Panc1 (cell line): ENCODE results near the gene GPX7. TPM values are rescaled to one million over a fixed set of nuclear protein-coding genes. Genes with fewer than 3 reads are reported as not detected.

Experiments used
- ATAC-seq: fragments of 200-7000 bp; cut with Tn5 transposase; 2 replicates; pipeline ENCODE4 v1.9.1; 2020; ENCODE audit warnings: mild to moderate bottlenecking, moderate library complexity
- BruUV-seq: library from RNA; stranded (reverse); fragments of 400-500 nt; replicated peaks from 2 replicates; lab custom pipeline; 2021; lab: Mats Ljungman, UMichigan
- CTCF ChIA-PET: fragments of 300-600 bp; sonication (Branson Sonifier 250); formaldehyde crosslinking; loops from one replicate; lab custom pipeline; 2022; ENCODE audit warnings: antibody characterized with exemption; lab: Charles Lee
- POLR2A ChIA-PET: fragments of 300-600 bp; sonication (Branson Sonifier 250); formaldehyde crosslinking; loops from one replicate; lab custom pipeline; 2022; ENCODE audit warnings: antibody characterized with exemption; lab: Charles Lee
- DNase-seq: peaks from one replicate; pipeline ENCODE4 v3.0.0-alpha.2; 2010; ENCODE audit warnings: low read depth, low spot score
- H3K27ac ChIP-seq: 2 replicates; pipeline ENCODE4 v1.5.1; 2011; ENCODE audit warnings: mild to moderate bottlenecking, low read length, inconsistent platforms
- H3K27me3 ChIP-seq: fragments of 200-500 bp; sonication (Bioruptor generic); 2 replicates; pipeline ENCODE4 v1.6.0; 2014; ENCODE audit warnings: low read length, inconsistent platforms; ENCODE audit not compliant: control insufficient read depth, insufficient read depth
- H3K36me3 ChIP-seq: fragments of 200-500 bp; sonication (Bioruptor generic); 2 replicates; pipeline ENCODE4 v1.5.1; 2014; ENCODE audit warnings: inconsistent platforms, mild to moderate bottlenecking, low read length, moderate library complexity; ENCODE audit not compliant: control insufficient read depth, insufficient read depth
- H3K4me1 ChIP-seq: 2 replicates; pipeline ENCODE4 v1.5.1; 2011; ENCODE audit warnings: inconsistent platforms, mild to moderate bottlenecking, low read length, moderate library complexity; ENCODE audit not compliant: control insufficient read depth, insufficient read depth
- H3K4me3 ChIP-seq, 2 experiments: 2 replicates each; pipeline ENCODE4 v1.5.1; 2011 to 2012; ENCODE audit warnings: low read depth in 2 of 2, low read length in 2 of 2, mild to moderate bottlenecking in 2 of 2, inconsistent platforms in 1 of 2, moderate library complexity in 1 of 2
- H3K9me3 ChIP-seq: fragments of 200-500 bp; sonication (Bioruptor generic); 2 replicates; pipeline ENCODE4 v1.5.1; 2014; ENCODE audit warnings: low read depth, mild to moderate bottlenecking, inconsistent platforms, low read length, moderate library complexity; ENCODE audit not compliant: control insufficient read depth, insufficient read depth
- CTCF ChIP-seq: fragments of 450-650 bp; IDR thresholded peaks from 2 replicates; pipeline ENCODE4 v1.5.1; 2017; ENCODE audit warnings: mild to moderate bottlenecking
- POLR2AphosphoS5 ChIP-seq: IDR thresholded peaks from 2 replicates; pipeline ENCODE4 v1.6.1; 2012; ENCODE audit warnings: mild to moderate bottlenecking, low read depth, low read length, moderate library complexity
- REST ChIP-seq, 2 experiments: IDR thresholded peaks; 2 replicates each; pipeline ENCODE4 v1.6.1; 2011 to 2012; ENCODE audit warnings: low read depth in 2 of 2, control low read depth in 1 of 2, low read length in 1 of 2, mild to moderate bottlenecking in 1 of 2, moderate library complexity in 1 of 2; ENCODE audit not compliant: insufficient read depth in 1 of 2
- SIN3A ChIP-seq: IDR thresholded peaks from 2 replicates; pipeline ENCODE4 v1.6.1; 2012; ENCODE audit warnings: low read depth, mild to moderate bottlenecking, low read length, moderate library complexity, borderline replicate concordance; ENCODE audit not compliant: insufficient read depth
- TCF7L2 ChIP-seq: IDR thresholded peaks from 2 replicates; pipeline ENCODE4 v1.6.1; 2011; ENCODE audit warnings: mild to moderate bottlenecking, low read depth, low read length, inconsistent platforms
- in situ Hi-C: cut with HindIII; loops from 2 replicates; pipeline ENCODE4 v1.10.0; 2016; ENCODE audit warnings: low sequenced_read_pairs, low pct_unique_long_range_greater_than_20kb
- intact Hi-C: fragments of 100-400 bp; cut with micrococcal nuclease; formaldehyde crosslinking; loops from one replicate; pipeline ENCODE4 v1.10.0; 2022; ENCODE audit not compliant: unreplicated experiment
- total RNA-seq: library from RNA; stranded (reverse); gene quantifications from one replicate; pipeline ENCODE4 v1.2.1, GENCODE V29; 2021; ENCODE audit not compliant: unreplicated experiment

Gene GPX7
- total RNA-seq, 1 experiment from 2014 or later, result 11.2 TPM

GRCh38 chr1:52592637-52593323, 9.4 kb upstream of the GPX7 start:
- no peaks in the 10 kb centered on the region for H3K9me3 ChIP-seq
- POLR2A ChIA-PET, result no interaction called here
- no peaks in the 10 kb centered on the region; the same call in 1 of the 2 replicates for H3K27me3 ChIP-seq
- no peak for ATAC-seq
- H3K36me3 ChIP-seq, result no peaks in the 10 kb centered on the region
- H3K4me3 ChIP-seq, result no peak overlapping the region
- H3K27ac ChIP-seq, result no peak overlapping the region
- intact Hi-C loops, result no loop called here
- no peak for DNase-seq
- in situ Hi-C loops, result no loop called here
- TF ChIP-seq SIN3A (no peak), TCF7L2 (no peak), POLR2AphosphoS5 (no peak), CTCF (no peak), REST (IDR thresholded peaks at IDR 0.05; ENCODE audit: insufficient read depth in 1 of 2, low read depth in 2 of 2, low read length in 1 of 2) (no peak)
- BruUV-seq, result no TSS peak
- CTCF ChIA-PET, result interaction anchor here (0.5 kb wide), 1 partner anchor 232 kb away, joined by 12 read pairs; no protein-coding TSS in a partner anchor
- H3K4me1 ChIP-seq, result no peaks in the 10 kb centered on the region

- H3K27me3 ChIP-seq, result no peaks in the 10 kb centered on the region; the same call in 1 of the 2 replicates
- no peak overlapping the region for H3K27ac ChIP-seq
- DNase-seq (no peak), ATAC-seq (no peak)
- ChIA-PET POLR2A (no interaction called here), CTCF (interaction anchor here (0.5 kb wide), 1 partner anchor 232 kb away, joined by 12 read pairs; no protein-coding TSS in a partner anchor)
- no TSS peak for BruUV-seq
- in situ Hi-C loops (no loop called here), intact Hi-C loops (no loop called here)
- H3K4me1 ChIP-seq, result no peaks in the 10 kb centered on the region
- H3K4me3 ChIP-seq, result no peak overlapping the region
- no peaks in the 10 kb centered on the region for H3K36me3 ChIP-seq
- no peaks in the 10 kb centered on the region for H3K9me3 ChIP-seq
- TF ChIP-seq SIN3A, result no peak
- TF ChIP-seq CTCF, result no peak
- TF ChIP-seq REST (IDR thresholded peaks at IDR 0.05; ENCODE audit: insufficient read depth in 1 of 2, low read depth in 2 of 2, low read length in 1 of 2), result no peak
- TF ChIP-seq TCF7L2, result no peak
- TF ChIP-seq POLR2AphosphoS5, result no peak
Observed at GRCh38 chr1:52593495-52593894, 8.7 kb upstream of the GPX7 start.
